DOHH2 (cell line): ENCODE results near the gene MLF2.

Experiments used
- H3F3A ChIP-seq: fragments of 200-600 bp; sonication (generic), shearing (Covaris generic); 2 replicates; pipeline ENCODE4 v1.6.0; 2016; ENCODE audit warnings: antibody characterized with exemption, mild to moderate bottlenecking; ENCODE audit not compliant: control insufficient read depth, insufficient read depth
- H3K27ac ChIP-seq: fragments of 200-600 bp; sonication (generic); 2 replicates; pipeline ENCODE4 v1.5.1; 2014; ENCODE audit warnings: low read depth, mild to moderate bottlenecking, low read length, moderate library complexity
- H3K27me3 ChIP-seq: fragments of 200-600 bp; sonication (generic); 2 replicates; pipeline ENCODE4 v1.6.1; 2014; ENCODE audit warnings: mild to moderate bottlenecking, low read length, mixed read lengths; ENCODE audit not compliant: control insufficient read depth
- H3K36me3 ChIP-seq: fragments of 200-600 bp; sonication (generic); 2 replicates; pipeline ENCODE4 v1.6.1; 2014; ENCODE audit warnings: mild to moderate bottlenecking, low read length, moderate library complexity, mixed read lengths; ENCODE audit not compliant: control insufficient read depth
- H3K4me1 ChIP-seq: fragments of 200-600 bp; sonication (generic); 2 replicates; pipeline ENCODE4 v1.6.1; 2014; ENCODE audit warnings: mild to moderate bottlenecking, low read length, mixed read lengths; ENCODE audit not compliant: control insufficient read depth
- H3K4me2 ChIP-seq: fragments of 200-600 bp; sonication (generic); 2 replicates; pipeline ENCODE4 v1.6.0; 2014; ENCODE audit warnings: mild to moderate bottlenecking, low read length, moderate library complexity
- H3K4me3 ChIP-seq: fragments of 200-600 bp; sonication (generic); 2 replicates; pipeline ENCODE4 v1.5.1; 2014; ENCODE audit warnings: mild to moderate bottlenecking, low read length, mixed read lengths
- H3K79me2 ChIP-seq: fragments of 200-600 bp; sonication (generic); 2 replicates; pipeline ENCODE4 v1.6.1; 2014; ENCODE audit warnings: mild to moderate bottlenecking, low read length, mixed read lengths; ENCODE audit not compliant: control insufficient read depth
- H3K9me2 ChIP-seq: fragments of 200-600 bp; sonication (generic); replicated peaks from 2 replicates; pipeline ENCODE4 v1.6.1; 2014; ENCODE audit warnings: mild to moderate bottlenecking, low read length, mixed read lengths; ENCODE audit not compliant: control insufficient read depth
- H3K9me3 ChIP-seq: fragments of 200-600 bp; sonication (generic); 2 replicates; pipeline ENCODE4 v1.6.1; 2014; ENCODE audit warnings: antibody characterized with exemption, low read length, mixed read lengths; ENCODE audit not compliant: control insufficient read depth, insufficient read depth
- H4K20me1 ChIP-seq: fragments of 200-600 bp; sonication (generic); 2 replicates; pipeline ENCODE4 v1.6.0; 2014; ENCODE audit warnings: low read depth, mild to moderate bottlenecking, antibody characterized with exemption, low read length, moderate library complexity; ENCODE audit not compliant: control insufficient read depth, insufficient read depth
- EZH2phosphoT487 ChIP-seq: fragments of 200-600 bp; sonication (generic); IDR thresholded peaks from 2 replicates; pipeline ENCODE4 v1.6.1; 2017; ENCODE audit warnings: borderline replicate concordance, mild to moderate bottlenecking, antibody characterized with exemption, low read length, moderate library complexity, mixed read lengths
- TF ChIP-seq, protein P1 (sequence below): fragments of 200-600 bp; sonication (generic); IDR thresholded peaks from one replicate; pipeline ENCODE4 v1.5.1; 2014; ENCODE audit warnings: antibody characterized with exemption, mild to moderate bottlenecking, low read depth, low read length; ENCODE audit not compliant: poor library complexity, severe bottlenecking

The MLF2 gene

DNA sequence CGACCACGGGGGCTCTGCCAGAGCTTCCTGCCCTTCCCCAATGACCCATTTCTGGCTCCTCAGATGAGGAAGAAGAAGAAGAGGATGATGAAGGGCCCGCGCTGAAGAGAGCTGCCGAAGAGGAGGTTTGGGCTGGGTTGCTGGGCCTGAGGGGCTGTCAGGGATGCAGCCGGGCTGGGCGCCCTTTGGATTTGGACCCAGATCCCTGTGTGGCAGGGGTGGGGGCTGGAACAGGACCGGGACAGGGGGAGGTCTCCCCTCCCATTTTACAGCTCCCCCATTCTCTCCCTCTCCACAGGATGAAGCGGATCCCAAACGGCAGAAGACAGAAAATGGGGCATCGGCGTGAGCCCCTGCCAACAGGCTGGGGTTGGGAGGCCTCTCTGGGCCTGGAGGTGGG is 17.2 kb upstream of the MLF2 start:
- Histone ChIP-seq H3K4me3 (no peak overlapping the region), H3K9me2 (no peaks in the 10 kb centered on the region), H3K79me2 (peaks cover 9% of the 10 kb centered on the region), H3K27ac (no peak overlapping the region), H3K4me1 (peaks cover 20% of the 10 kb centered on the region), H3K36me3 (no peaks in the 10 kb centered on the region), H3K27me3 (peaks cover 24% of the 10 kb centered on the region), H4K20me1 (peaks cover 3% of the 10 kb centered on the region; the same call in 1 of the 2 replicates), H3F3A (peaks cover 8% of the 10 kb centered on the region), H3K9me3 (no peaks in the 10 kb centered on the region), H3K4me2 (no peak overlapping the region)
- TF ChIP-seq, protein P1, sequence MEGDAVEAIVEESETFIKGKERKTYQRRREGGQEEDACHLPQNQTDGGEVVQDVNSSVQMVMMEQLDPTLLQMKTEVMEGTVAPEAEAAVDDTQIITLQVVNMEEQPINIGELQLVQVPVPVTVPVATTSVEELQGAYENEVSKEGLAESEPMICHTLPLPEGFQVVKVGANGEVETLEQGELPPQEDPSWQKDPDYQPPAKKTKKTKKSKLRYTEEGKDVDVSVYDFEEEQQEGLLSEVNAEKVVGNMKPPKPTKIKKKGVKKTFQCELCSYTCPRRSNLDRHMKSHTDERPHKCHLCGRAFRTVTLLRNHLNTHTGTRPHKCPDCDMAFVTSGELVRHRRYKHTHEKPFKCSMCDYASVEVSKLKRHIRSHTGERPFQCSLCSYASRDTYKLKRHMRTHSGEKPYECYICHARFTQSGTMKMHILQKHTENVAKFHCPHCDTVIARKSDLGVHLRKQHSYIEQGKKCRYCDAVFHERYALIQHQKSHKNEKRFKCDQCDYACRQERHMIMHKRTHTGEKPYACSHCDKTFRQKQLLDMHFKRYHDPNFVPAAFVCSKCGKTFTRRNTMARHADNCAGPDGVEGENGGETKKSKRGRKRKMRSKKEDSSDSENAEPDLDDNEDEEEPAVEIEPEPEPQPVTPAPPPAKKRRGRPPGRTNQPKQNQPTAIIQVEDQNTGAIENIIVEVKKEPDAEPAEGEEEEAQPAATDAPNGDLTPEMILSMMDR = no peak
- TF ChIP-seq EZH2phosphoT487 = no peak

DNA sequence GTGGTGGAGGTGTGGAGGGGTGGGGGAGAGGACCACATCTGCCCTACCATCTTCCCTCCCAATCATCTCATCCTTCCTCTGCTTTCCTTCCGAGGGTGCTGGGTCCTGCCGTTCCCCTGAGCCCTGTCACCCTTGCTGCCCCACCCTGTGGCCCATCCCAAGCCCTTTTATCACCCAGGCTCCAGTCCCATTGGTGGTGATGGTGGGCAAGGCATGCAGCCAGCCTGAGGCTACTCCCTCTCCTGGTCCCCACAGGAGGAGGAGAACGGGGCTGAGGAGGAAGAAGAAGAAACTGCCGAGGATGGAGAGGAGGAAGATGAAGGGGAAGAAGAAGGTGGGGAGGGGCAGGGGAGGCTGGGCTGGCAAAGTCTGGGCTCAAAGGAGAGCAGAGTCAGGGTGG is 16.7 kb upstream of the MLF2 start:
- peaks cover 20% of the 10 kb centered on the region for H3K27me3 ChIP-seq
- H3K4me1 ChIP-seq = peaks cover 24% of the 10 kb centered on the region
- H3F3A ChIP-seq = peaks cover 11% of the 10 kb centered on the region
- H3K79me2 ChIP-seq = peaks cover 9% of the 10 kb centered on the region
- H3K4me2 ChIP-seq = no peak overlapping the region
- no peaks in the 10 kb centered on the region for H3K36me3 ChIP-seq
- TF ChIP-seq EZH2phosphoT487 = no peak
- TF ChIP-seq, protein P1 = no peak
- H4K20me1 ChIP-seq = peaks cover 3% of the 10 kb centered on the region; the same call in 1 of the 2 replicates
- H3K9me3 ChIP-seq = no peaks in the 10 kb centered on the region
- no peak overlapping the region for H3K4me3 ChIP-seq
- H3K27ac ChIP-seq = no peak overlapping the region
- no peaks in the 10 kb centered on the region for H3K9me2 ChIP-seq

DNA sequence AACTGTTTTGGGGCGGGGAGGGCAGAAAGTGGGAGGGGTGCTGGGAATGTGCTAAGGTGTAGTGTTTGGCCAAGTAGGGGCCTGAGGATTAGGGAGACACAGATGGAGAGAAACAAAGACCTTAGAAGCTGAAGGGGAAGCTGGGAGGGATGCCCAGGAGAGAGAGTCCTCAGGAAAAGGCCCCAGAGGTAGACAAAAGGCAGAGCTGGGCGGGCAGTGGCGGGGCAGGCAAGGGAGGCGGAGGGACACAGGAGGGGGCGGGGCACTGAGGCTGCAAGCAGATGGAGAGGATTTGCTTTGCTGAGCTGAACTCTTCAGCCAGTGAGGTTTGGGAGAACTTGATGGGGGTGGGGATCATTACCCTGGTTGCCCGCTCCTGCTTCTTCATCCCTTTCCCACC is 16.0 kb upstream of the MLF2 start:
- no peak overlapping the region for H3K27ac ChIP-seq
- H3K9me3 ChIP-seq = no peaks in the 10 kb centered on the region
- H3K27me3 ChIP-seq = peaks cover 13% of the 10 kb centered on the region
- peaks cover 3% of the 10 kb centered on the region; the same call in 1 of the 2 replicates for H4K20me1 ChIP-seq
- peaks cover 11% of the 10 kb centered on the region for H3F3A ChIP-seq
- H3K36me3 ChIP-seq = no peaks in the 10 kb centered on the region
- peaks cover 9% of the 10 kb centered on the region for H3K79me2 ChIP-seq
- H3K4me3 ChIP-seq = no peak overlapping the region
- no peaks in the 10 kb centered on the region for H3K9me2 ChIP-seq
- H3K4me2 ChIP-seq = no peak overlapping the region
- TF ChIP-seq, protein P1 = no peak
- TF ChIP-seq EZH2phosphoT487 = no peak
- H3K4me1 ChIP-seq = peaks cover 30% of the 10 kb centered on the region

DNA sequence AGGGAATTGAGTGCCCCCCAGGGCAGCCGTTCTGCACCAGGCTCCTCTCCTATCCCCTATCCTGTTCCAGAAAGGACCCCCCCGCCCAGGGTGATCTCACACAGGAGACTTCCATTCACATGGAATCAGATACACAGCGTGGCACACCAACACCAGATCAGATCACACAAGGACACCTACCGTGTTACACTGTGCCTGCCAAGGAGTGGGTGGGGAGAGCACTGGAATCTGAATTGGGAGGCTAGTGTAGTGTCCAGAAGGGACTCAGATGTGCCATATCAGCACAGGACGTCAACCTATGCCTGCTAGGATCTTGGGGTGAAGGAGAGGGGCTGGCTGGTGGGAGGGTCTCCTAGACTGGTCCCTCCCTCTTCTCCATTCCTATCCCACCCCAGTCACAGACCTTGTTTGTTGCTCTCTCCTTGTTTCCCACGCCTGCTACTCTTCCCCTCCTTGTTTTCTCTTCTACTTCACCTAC is 15.5 kb upstream of the MLF2 start:
- H3K9me3 ChIP-seq = no peaks in the 10 kb centered on the region
- no peak overlapping the region for H3K4me3 ChIP-seq
- peaks cover 9% of the 10 kb centered on the region for H3K79me2 ChIP-seq
- H3K36me3 ChIP-seq = no peaks in the 10 kb centered on the region
- no peak for TF ChIP-seq EZH2phosphoT487
- H3K27me3 ChIP-seq = peaks cover 8% of the 10 kb centered on the region
- peaks cover 3% of the 10 kb centered on the region; the same call in 1 of the 2 replicates for H4K20me1 ChIP-seq
- no peak overlapping the region for H3K27ac ChIP-seq
- peaks cover 12% of the 10 kb centered on the region for H3F3A ChIP-seq
- no peaks in the 10 kb centered on the region for H3K9me2 ChIP-seq
- H3K4me2 ChIP-seq = no peak overlapping the region
- peaks cover 35% of the 10 kb centered on the region for H3K4me1 ChIP-seq
